ENCODE measurements around the gene TMEM25. TPM values are rescaled to one million over a fixed set of nuclear protein-coding genes. Genes with fewer than 3 reads are reported as not detected.

The TMEM25 gene
- total RNA-seq, 2 donors from 2014 or later, result 36.3 to 50.8 TPM

- H3K4me3 ChIP-seq, result no peak overlapping the region
- H3K9me3 ChIP-seq, result no peaks in the 10 kb centered on the region
- DNase-seq (ENCODE audit: low spot score), result no peak
- peaks cover 8 to 25% of the 10 kb centered on the region in 2 donors for H3K4me1 ChIP-seq (ENCODE audit: control insufficient read depth in 1 of 2, low read depth in 2 of 2)
- no peak for TF ChIP-seq CTCF (IDR thresholded peaks at IDR 0.05)
- no peaks in the 10 kb centered on the region for H3K27me3 ChIP-seq (replicated peaks; ENCODE audit: insufficient read depth)
- H3K36me3 ChIP-seq, result no peaks in the 10 kb centered on the region
- no peak overlapping the region for H3K27ac ChIP-seq
- ATAC-seq (ENCODE audit: insufficient number of reproducible peaks, low FRiP score, low read depth), result no peak
Measured at GRCh38 chr11:118535261-118535660, 4.3 kb downstream of the TMEM25 start.

- peaks cover 2% of the 10 kb centered on the region for H3K36me3 ChIP-seq
- no peak for TF ChIP-seq CTCF (IDR thresholded peaks at IDR 0.05)
- DNase-seq (ENCODE audit: low spot score) (no peak), ATAC-seq (ENCODE audit: insufficient number of reproducible peaks, low FRiP score, low read depth) (no peak)
- H3K27me3 ChIP-seq (replicated peaks; ENCODE audit: insufficient read depth), result no peaks in the 10 kb centered on the region
- no peaks in the 10 kb centered on the region for H3K9me3 ChIP-seq
- H3K4me3 ChIP-seq, result no peak overlapping the region
- H3K4me1 ChIP-seq (ENCODE audit: control insufficient read depth in 1 of 2, low read depth in 2 of 2), result peaks cover 6 to 20% of the 10 kb centered on the region in 2 donors
- no peak overlapping the region for H3K27ac ChIP-seq
Measured at GRCh38 chr11:118536726-118537125, 5.7 kb downstream of the TMEM25 start.

GRCh38 chr11:118537409-118537980, 6.5 kb downstream of the TMEM25 start:
- peak overlapping the region in 1 of 2 donors; percentile 35 for H3K27ac ChIP-seq

GRCh38 chr11:118544010-118544646, 13.1 kb downstream of the TMEM25 start:
- Histone ChIP-seq H3K4me3 (no peak overlapping the region), H3K36me3 (peaks cover 15% of the 10 kb centered on the region), H3K27ac (no peak overlapping the region), H3K4me1 (ENCODE audit: control insufficient read depth in 1 of 2, low read depth in 2 of 2) (no peaks in the 10 kb centered on the region), H3K9me3 (no peaks in the 10 kb centered on the region), H3K27me3 (replicated peaks; ENCODE audit: insufficient read depth) (no peaks in the 10 kb centered on the region)
- no peak for ATAC-seq (ENCODE audit: insufficient number of reproducible peaks, low FRiP score, low read depth)
- no peak for TF ChIP-seq CTCF (IDR thresholded peaks at IDR 0.05)
- no peak for DNase-seq (ENCODE audit: low spot score)

More at GRCh38 chr11:118537409-118537980, 6.5 kb downstream of the TMEM25 start:
- no peak for ATAC-seq (ENCODE audit: insufficient number of reproducible peaks, low FRiP score, low read depth)
- no peaks in the 10 kb centered on the region for H3K27me3 ChIP-seq (replicated peaks; ENCODE audit: insufficient read depth)
- no peak for TF ChIP-seq CTCF (IDR thresholded peaks at IDR 0.05)
- H3K4me3 ChIP-seq, result no peak overlapping the region
- no peaks in the 10 kb centered on the region for H3K9me3 ChIP-seq
- peaks cover 4 to 15% of the 10 kb centered on the region in 2 donors for H3K4me1 ChIP-seq (ENCODE audit: control insufficient read depth in 1 of 2, low read depth in 2 of 2)
- no peak for DNase-seq (ENCODE audit: low spot score)
- peaks cover 6% of the 10 kb centered on the region for H3K36me3 ChIP-seq

- no peak for ATAC-seq (ENCODE audit: insufficient number of reproducible peaks, low FRiP score, low read depth)
- Histone ChIP-seq H3K27me3 (replicated peaks; ENCODE audit: insufficient read depth) (no peaks in the 10 kb centered on the region), H3K4me1 (ENCODE audit: control insufficient read depth in 1 of 2, low read depth in 2 of 2) (no peaks in the 10 kb centered on the region), H3K4me3 (no peak overlapping the region), H3K9me3 (no peaks in the 10 kb centered on the region), H3K36me3 (peaks cover 15% of the 10 kb centered on the region), H3K27ac (no peak overlapping the region)
- TF ChIP-seq CTCF (IDR thresholded peaks at IDR 0.05), result no peak
- no peak for DNase-seq (ENCODE audit: low spot score)
Measured at GRCh38 chr11:118544647-118545010, 13.6 kb downstream of the TMEM25 start.

Data from thoracic aorta (tissue), 2 donors.